ENCODE results near the gene HSP90AB1. TPM values are rescaled to one million over a fixed set of nuclear protein-coding genes. Genes with fewer than 3 reads are reported as not detected.

Gene HSP90AB1
- total and polyA plus RNA-seq, 11 donors, result 375 to 1,040 (median 857) TPM

- intact Hi-C loops (cut with DNase I), result no loop called here
- Histone ChIP-seq H3K27me3 (peaks cover 29 to 94% (median 70%) of the 10 kb centered on the region in 9 donors), H3K4me1 (peaks cover 0 to 15% (median 10%) of the 10 kb centered on the region in 12 donors), H3K9me3 (no peaks in the 10 kb centered on the region), H3K4me3 (no peak overlapping the region), H3K36me3 (no peaks in the 10 kb centered on the region), H3K27ac (no peak overlapping the region)
- WGBS, 4 donors, result 76 to 92% (median 80%) methylated on average over 4 of the region's 4 CpGs
- no peak for ATAC-seq
- DNase-seq, result no peak
- no peak for TF ChIP-seq POLR2A (IDR thresholded peaks at IDR 0.05)
- no peak for TF ChIP-seq CTCF (IDR thresholded peaks at IDR 0.05)
Observed at GRCh38 chr6:44292661-44293365, 45.9 kb downstream of the HSP90AB1 start.

- H3K4me3 ChIP-seq, result no peak overlapping the region
- no peak overlapping the region for H3K27ac ChIP-seq
- WGBS, 4 donors, result 66 to 74% (median 70%) methylated on average over 7 of the region's 7 CpGs
- ATAC-seq (no peak), DNase-seq (peak in 1 of 5 donors; percentile 18)
- peaks cover 22 to 78% (median 60%) of the 10 kb centered on the region in 9 donors for H3K27me3 ChIP-seq
- H3K9me3 ChIP-seq, result no peaks in the 10 kb centered on the region
- intact Hi-C loops (cut with DNase I), result no loop called here
- H3K4me1 ChIP-seq, result peaks cover 0 to 18% (median 13%) of the 10 kb centered on the region in 12 donors
- H3K36me3 ChIP-seq, result peaks cover 0 to 2% (median 0%) of the 10 kb centered on the region in 9 donors
- TF ChIP-seq CTCF (IDR thresholded peaks at IDR 0.05) (no peak), POLR2A (IDR thresholded peaks at IDR 0.05) (no peak)
Observed at GRCh38 chr6:44294832-44295791, 48.2 kb downstream of the HSP90AB1 start.

GRCh38 chr6:44297063-44298038, 50.5 kb downstream of the HSP90AB1 start:
- H3K27me3 ChIP-seq, result peaks cover 13 to 56% (median 44%) of the 10 kb centered on the region in 9 donors
- intact Hi-C loops (cut with DNase I), result no loop called here
- TF ChIP-seq CTCF (IDR thresholded peaks at IDR 0.05) (no peak), POLR2A (IDR thresholded peaks at IDR 0.05) (no peak)
- peak overlapping the region; percentile 11 to 64 (median 54) for H3K4me3 ChIP-seq
- WGBS, 4 donors, result 0 to 1% (median 1%) methylated on average over 56 to 86 of the region's 86 CpGs
- no peak overlapping the region for H3K27ac ChIP-seq
- H3K9me3 ChIP-seq, result no peaks in the 10 kb centered on the region
- H3K4me1 ChIP-seq, result peaks cover 0 to 18% (median 13%) of the 10 kb centered on the region in 12 donors
- DNase-seq, result peak in 3 of 5 donors; percentile 30 to 60 (median 37)
- ATAC-seq, result peak in 3 of 4 donors; percentile 56 to 75 (median 73)
- peaks cover 0 to 24% (median 18%) of the 10 kb centered on the region in 9 donors for H3K36me3 ChIP-seq

Data from heart left ventricle (tissue), 16 donors.